ENCODE results near the gene IFIT3. TPM values are rescaled to one million over a fixed set of nuclear protein-coding genes. Genes with fewer than 3 reads are reported as not detected.
A peak's percentile ranks its signal among the peaks of the same experiment; 100 is the strongest.

The IFIT3 gene
- total RNA-seq, 3 donors from 2014 or later (not counting 1 experiment from before 2014, with no cell fraction given): 12.0 to 31.7 (median 12.2) TPM

DNA sequence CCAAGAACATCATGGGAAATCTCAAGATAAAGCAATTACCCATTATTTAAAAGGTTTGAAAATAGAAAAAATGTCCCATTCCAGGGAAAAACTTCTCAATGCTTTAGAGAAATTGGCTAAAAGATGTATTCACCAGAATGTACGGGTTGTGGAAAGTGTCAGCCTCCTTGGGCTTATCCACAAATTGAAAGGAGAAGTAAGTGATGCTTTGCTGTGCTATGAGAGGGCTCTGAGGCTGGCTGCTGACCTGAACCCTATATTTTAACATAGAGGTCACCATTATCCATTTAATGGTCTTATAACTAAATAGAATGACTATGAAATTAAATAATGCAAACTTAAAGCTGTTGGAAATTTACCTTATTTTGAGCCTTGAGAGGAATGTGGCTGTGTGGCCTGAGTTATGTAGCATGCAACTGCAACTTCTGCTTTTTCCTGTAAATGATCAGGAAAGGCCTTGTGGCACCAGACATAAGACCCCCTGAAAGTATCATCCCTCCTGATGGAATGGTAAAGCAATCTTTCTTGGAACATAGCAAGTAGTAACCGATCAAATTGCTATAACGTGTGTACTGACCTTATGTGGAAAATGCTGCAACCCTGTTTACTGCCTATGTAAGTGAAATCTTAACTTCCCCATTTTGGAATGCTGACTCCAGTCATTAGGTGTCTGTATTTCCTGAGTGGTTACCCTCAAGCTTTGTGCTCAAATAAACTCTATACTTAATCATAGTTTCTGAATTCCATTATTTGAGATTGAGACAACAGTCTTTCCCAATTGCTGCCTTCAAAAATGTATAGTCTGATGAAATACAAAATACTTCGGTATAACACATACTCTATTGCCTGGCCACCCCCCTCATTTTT is 56.9 kb downstream of the IFIT3 start:
- no peaks in the 10 kb centered on the region for H3K36me3 ChIP-seq (ENCODE audit: control insufficient read depth, insufficient read depth, low read length)
- H3K27me3 Mint-ChIP-seq (ENCODE audit: low read depth in 2 of 2): no peaks in the 10 kb centered on the region
- no peaks in the 10 kb centered on the region for H3K9me3 Mint-ChIP-seq
- H3K27ac ChIP-seq (ENCODE audit: low read length): no peak overlapping the region
- intact Hi-C loops (cut with micrococcal nuclease): no loop called here
- H3K9me3 ChIP-seq (ENCODE audit: control insufficient read depth, insufficient read depth, low read length): no peaks in the 10 kb centered on the region
- ATAC-seq: no peak
- H3K27ac Mint-ChIP-seq: no peak overlapping the region
- H3K27me3 ChIP-seq (ENCODE audit: control insufficient read depth, insufficient read depth, low read length): no peaks in the 10 kb centered on the region
- H3K4me1 ChIP-seq (ENCODE audit: control insufficient read depth, insufficient read depth, low read length): no peaks in the 10 kb centered on the region
- H3K4me3 Mint-ChIP-seq: no peak overlapping the region
- H3K36me3 Mint-ChIP-seq: no peaks in the 10 kb centered on the region
- no peak overlapping the region for H3K4me3 ChIP-seq (ENCODE audit: low read length)
- TF ChIP-seq, protein P1, sequence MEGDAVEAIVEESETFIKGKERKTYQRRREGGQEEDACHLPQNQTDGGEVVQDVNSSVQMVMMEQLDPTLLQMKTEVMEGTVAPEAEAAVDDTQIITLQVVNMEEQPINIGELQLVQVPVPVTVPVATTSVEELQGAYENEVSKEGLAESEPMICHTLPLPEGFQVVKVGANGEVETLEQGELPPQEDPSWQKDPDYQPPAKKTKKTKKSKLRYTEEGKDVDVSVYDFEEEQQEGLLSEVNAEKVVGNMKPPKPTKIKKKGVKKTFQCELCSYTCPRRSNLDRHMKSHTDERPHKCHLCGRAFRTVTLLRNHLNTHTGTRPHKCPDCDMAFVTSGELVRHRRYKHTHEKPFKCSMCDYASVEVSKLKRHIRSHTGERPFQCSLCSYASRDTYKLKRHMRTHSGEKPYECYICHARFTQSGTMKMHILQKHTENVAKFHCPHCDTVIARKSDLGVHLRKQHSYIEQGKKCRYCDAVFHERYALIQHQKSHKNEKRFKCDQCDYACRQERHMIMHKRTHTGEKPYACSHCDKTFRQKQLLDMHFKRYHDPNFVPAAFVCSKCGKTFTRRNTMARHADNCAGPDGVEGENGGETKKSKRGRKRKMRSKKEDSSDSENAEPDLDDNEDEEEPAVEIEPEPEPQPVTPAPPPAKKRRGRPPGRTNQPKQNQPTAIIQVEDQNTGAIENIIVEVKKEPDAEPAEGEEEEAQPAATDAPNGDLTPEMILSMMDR (IDR thresholded peaks at IDR 0.05): no peak
- DNase-seq: no peak
- H3K4me1 Mint-ChIP-seq: no peaks in the 10 kb centered on the region
- 30% methylated on average over 4 of the region's 4 CpGs for whole genome bisulfite sequencing (ENCODE audit: insufficient coverage)

DNA sequence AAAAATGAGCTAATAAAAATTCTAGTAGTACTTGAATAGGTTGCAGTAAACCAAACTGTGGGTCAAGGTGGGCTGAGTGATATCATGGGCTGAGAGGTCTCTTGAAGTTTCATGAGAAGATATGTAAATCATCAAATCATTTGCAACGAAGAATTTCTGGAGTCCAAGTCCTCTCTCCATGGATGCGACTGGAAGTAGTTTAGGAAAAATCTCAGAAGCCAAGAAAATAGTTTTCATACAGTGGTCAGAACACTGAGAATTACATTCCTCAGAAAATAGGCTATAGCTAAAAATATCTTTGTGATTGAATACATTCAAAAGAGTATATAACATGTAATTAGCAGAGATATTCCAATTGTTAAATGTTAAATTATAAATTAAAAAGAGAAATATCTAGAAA is 61.0 kb downstream of the IFIT3 start:
- peaks cover 16 to 18% of the 10 kb centered on the region in 2 donors for H3K4me1 Mint-ChIP-seq
- H3K4me3 Mint-ChIP-seq: no peak overlapping the region
- DNase-seq (no peak), ATAC-seq (no peak)
- Histone ChIP-seq H3K4me1 (ENCODE audit: control insufficient read depth, insufficient read depth, low read length) (peaks cover 8% of the 10 kb centered on the region), H3K36me3 (ENCODE audit: control insufficient read depth, insufficient read depth, low read length) (no peaks in the 10 kb centered on the region), H3K4me3 (ENCODE audit: low read length) (no peak overlapping the region), H3K27me3 (ENCODE audit: control insufficient read depth, insufficient read depth, low read length) (no peaks in the 10 kb centered on the region), H3K27ac (ENCODE audit: low read length) (no peak overlapping the region), H3K9me3 (ENCODE audit: control insufficient read depth, insufficient read depth, low read length) (no peaks in the 10 kb centered on the region)
- intact Hi-C loops (cut with micrococcal nuclease): no loop called here
- no peaks in the 10 kb centered on the region for H3K36me3 Mint-ChIP-seq
- H3K9me3 Mint-ChIP-seq: no peaks in the 10 kb centered on the region
- no peak overlapping the region for H3K27ac Mint-ChIP-seq
- no peaks in the 10 kb centered on the region for H3K27me3 Mint-ChIP-seq (ENCODE audit: low read depth in 2 of 2)
- TF ChIP-seq, protein P1 (IDR thresholded peaks at IDR 0.05): no peak
- 88% methylated on average over 2 of the region's 2 CpGs for WGBS (ENCODE audit: insufficient coverage)

DNA sequence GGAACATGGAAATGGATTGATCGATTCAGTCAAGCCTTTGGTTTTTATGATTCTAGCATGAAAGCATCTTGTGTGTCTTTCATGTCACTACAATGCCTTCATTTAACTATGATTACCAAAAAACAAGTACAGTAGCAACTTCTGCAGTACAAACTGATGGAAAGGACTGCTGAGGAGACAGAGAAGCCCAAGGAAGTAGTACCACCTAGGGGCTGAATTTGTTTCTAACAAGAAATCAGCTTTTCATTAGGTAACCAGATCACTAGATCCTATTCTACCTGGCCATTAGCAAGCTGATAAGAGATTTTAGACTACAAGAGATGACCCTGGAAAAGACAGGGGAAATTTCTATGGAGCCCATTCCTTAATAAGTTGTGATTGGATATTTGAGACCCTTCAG is 61.5 kb downstream of the IFIT3 start:
- peaks cover 8% of the 10 kb centered on the region for H3K4me1 ChIP-seq (ENCODE audit: control insufficient read depth, insufficient read depth, low read length)
- no peaks in the 10 kb centered on the region for H3K27me3 ChIP-seq (ENCODE audit: control insufficient read depth, insufficient read depth, low read length)
- intact Hi-C loops (cut with micrococcal nuclease): no loop called here
- Mint-ChIP-seq H3K27me3 (ENCODE audit: low read depth in 2 of 2) (no peaks in the 10 kb centered on the region), H3K27ac (no peak overlapping the region), H3K36me3 (no peaks in the 10 kb centered on the region), H3K9me3 (no peaks in the 10 kb centered on the region), H3K4me3 (no peak overlapping the region), H3K4me1 (peaks cover 16 to 18% of the 10 kb centered on the region in 2 donors)
- no peak overlapping the region for H3K27ac ChIP-seq (ENCODE audit: low read length)
- H3K36me3 ChIP-seq (ENCODE audit: control insufficient read depth, insufficient read depth, low read length): no peaks in the 10 kb centered on the region
- ATAC-seq: no peak
- no peaks in the 10 kb centered on the region for H3K9me3 ChIP-seq (ENCODE audit: control insufficient read depth, insufficient read depth, low read length)
- TF ChIP-seq, protein P1 (IDR thresholded peaks at IDR 0.05): no peak
- peak in 1 of 2 donors; percentile 57 for DNase-seq
- 100% methylated on average over 1 of the region's 1 CpG for WGBS (ENCODE audit: insufficient coverage)
- no peak overlapping the region for H3K4me3 ChIP-seq (ENCODE audit: low read length)

Other genes with a start within 250 kb of the IFIT3 start
- gene CH25H, start 120.7 kb upstream of the IFIT3 start, total RNA-seq: under 1 TPM in 1 of 3 donors, not detected in 2; 0.20 TPM
- gene LIPA, start 76.2 kb upstream of the IFIT3 start, total RNA-seq: 10 to 100 TPM; 41.0 to 43.3 (median 41.1) TPM
- gene IFIT2, start 26.0 kb upstream of the IFIT3 start, total RNA-seq: 100 to 1,000 TPM in 1 of 3 donors, 10 to 100 TPM in 2; 21.8 to 103 (median 34.9) TPM
- gene IFIT1B, start 50.1 kb downstream of the IFIT3 start, total RNA-seq: not detected
- 1 to 10 TPM; 1.0 to 4.9 (median 2.7) TPM for gene IFIT1, start 64.6 kb downstream of the IFIT3 start, total RNA-seq
- 10 to 100 TPM; 17.7 to 23.6 (median 20.4) TPM for gene IFIT5, start 86.6 kb downstream of the IFIT3 start, total RNA-seq
- not detected for gene SLC16A12, start 207.6 kb downstream of the IFIT3 start, total RNA-seq